C4-2B (cell line): ENCODE results near the gene BTBD9.

Experiments used
- H3K27ac ChIP-seq: fragments of 450-650 bp; 2 replicates; pipeline ENCODE4 v1.5.1; 2017
- CTCF ChIP-seq: fragments of 450-650 bp; conservative IDR thresholded peaks from 2 replicates; pipeline ENCODE4 v1.5.1; 2017; ENCODE audit warnings: mild to moderate bottlenecking
- ZFX ChIP-seq: fragments of 450-650 bp; IDR thresholded peaks from 2 replicates; pipeline ENCODE4 v1.6.1; 2017

Gene BTBD9

GRCh38 chr6:38445336-38445735 lies 194.4 kb downstream of the BTBD9 start:
- H3K27ac ChIP-seq, result no peak overlapping the region
- no peak for TF ChIP-seq ZFX

DNA sequence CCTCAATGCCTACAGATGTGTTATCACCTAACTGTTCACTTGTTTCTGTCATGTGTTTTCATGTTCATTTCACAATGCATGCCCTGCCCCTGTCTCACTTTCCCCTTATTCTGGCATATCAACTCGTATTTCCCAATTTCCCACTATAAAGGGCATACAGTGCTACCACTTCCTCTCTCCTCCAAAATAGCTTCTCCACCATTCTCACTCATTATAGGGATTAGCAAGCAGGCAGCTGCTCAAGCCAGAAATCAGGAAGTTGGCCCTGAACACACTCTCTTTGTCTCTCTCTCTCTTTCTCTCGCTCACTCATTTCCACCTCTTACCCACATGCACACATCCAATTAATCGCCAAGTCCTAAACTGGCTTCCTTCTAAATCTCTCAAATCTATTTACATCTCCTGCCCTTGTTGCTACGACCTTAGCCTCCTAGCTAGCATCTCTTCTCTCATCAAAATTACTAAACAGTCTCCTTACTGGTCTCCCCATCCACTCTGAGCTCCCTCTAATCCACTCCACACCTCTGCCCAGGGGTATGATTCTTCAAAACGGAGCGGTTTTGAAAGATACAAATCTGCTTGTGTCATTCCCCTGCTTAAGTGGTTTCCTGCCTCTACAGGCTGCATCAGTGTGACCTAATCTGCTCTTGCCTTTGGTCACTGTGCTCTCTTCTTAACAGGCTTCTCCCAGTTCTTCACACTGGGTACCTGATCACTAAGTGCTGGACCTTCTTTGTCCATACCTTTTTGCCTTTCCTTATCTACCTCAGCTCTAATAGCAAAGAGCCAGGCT lies 196.2 kb downstream of the BTBD9 start:
- no peak for TF ChIP-seq CTCF
- TF ChIP-seq ZFX, result no peak
- H3K27ac ChIP-seq, result no peak overlapping the region

GRCh38 chr6:38438097-38438496 lies 201.6 kb downstream of the BTBD9 start:
- H3K27ac ChIP-seq, result no peak overlapping the region
- TF ChIP-seq ZFX (no peak), CTCF (no peak)

DNA sequence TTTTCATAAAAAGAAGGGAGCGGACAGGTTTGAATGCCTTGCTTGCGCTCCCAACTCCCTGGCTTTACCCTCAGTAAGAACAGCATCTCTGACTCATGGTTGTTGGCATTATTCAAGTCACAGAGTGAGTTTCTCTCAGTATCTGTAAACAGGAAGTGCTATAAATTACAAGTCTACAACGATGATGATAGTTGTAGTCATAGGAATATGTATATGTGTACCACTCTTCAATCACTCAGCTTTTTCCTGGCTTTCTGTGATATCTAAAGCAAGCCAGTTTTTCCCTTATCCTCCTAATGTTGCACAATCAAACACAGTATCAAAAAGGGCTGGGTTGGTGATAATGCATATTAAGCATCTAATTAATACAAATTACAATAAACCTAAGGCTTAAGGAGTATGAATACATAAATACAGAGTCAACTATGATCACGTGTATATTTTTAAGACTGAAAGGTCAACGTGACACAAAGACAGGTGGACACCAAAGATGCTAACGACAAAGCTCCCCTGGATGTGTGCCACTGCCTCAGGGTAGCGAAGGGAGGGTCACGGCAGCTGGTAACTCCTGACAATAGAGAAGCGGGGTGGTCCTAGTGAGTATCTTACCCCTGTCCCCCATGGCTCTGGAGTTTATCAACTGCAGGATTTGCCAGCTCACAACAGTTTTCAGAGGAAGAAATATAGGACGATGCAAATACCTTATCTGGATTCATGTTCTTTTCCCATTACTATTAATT lies 202.8 kb downstream of the BTBD9 start:
- TF ChIP-seq ZFX, result no peak
- no peak overlapping the region for H3K27ac ChIP-seq

GRCh38 chr6:38435330-38435729 lies 204.4 kb downstream of the BTBD9 start:
- H3K27ac ChIP-seq, result no peak overlapping the region
- TF ChIP-seq CTCF (no peak), ZFX (no peak)

- TF ChIP-seq ZFX, result no peak
- TF ChIP-seq CTCF, result no peak
- no peak overlapping the region for H3K27ac ChIP-seq
These were observed 205.7 kb downstream of the BTBD9 start for GRCh38 chr6:38434051-38434450.

DNA sequence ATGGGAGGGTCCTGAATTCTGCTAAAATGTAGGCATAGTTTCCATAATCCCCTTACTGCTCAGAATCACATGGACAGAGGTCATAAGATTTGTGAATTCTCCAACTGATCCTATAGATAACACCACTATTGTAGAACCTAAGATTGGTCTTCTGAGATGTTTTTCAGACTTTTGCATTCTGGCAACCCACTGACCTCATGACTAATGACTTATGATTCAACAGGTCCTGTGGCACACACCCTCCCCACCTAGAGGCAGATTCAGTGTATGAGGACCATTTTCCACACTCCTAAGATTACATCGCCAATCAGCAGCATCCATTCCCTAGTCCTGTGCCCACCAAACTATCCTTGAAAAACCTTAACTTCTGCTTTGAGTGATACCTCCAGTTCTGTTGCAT lies 207.2 kb downstream of the BTBD9 start:
- no peak overlapping the region for H3K27ac ChIP-seq
- TF ChIP-seq ZFX (no peak), CTCF (no peak)

GRCh38 chr6:38432079-38432478 lies 207.7 kb downstream of the BTBD9 start:
- H3K27ac ChIP-seq, result no peak overlapping the region
- TF ChIP-seq CTCF, result no peak
- TF ChIP-seq ZFX, result no peak
